Astrocyte of the cerebellum (primary cell): ENCODE data around the gene HMCN2.

Experiments
- DNase-seq: peaks from one replicate; pipeline ENCODE4 v3.0.0-alpha.2; 2011; ENCODE audit warnings: low read depth
- H3K4me3 ChIP-seq: 2 replicates; pipeline ENCODE4 v1.5.1; 2011; ENCODE audit warnings: mild to moderate bottlenecking, low read depth, low read length, moderate library complexity
- in situ Hi-C: cut with HindIII; loops from 2 replicates; pipeline ENCODE4 v1.10.0; 2017; ENCODE audit warnings: low sequenced_read_pairs
- TF ChIP-seq, protein P1 (sequence below): IDR thresholded peaks from 2 replicates; pipeline ENCODE4 v1.5.1; 2012; ENCODE audit warnings: low read length, low read depth, moderate library complexity, mild to moderate bottlenecking; ENCODE audit errors: missing control alignments

HMCN2 gene

DNA sequence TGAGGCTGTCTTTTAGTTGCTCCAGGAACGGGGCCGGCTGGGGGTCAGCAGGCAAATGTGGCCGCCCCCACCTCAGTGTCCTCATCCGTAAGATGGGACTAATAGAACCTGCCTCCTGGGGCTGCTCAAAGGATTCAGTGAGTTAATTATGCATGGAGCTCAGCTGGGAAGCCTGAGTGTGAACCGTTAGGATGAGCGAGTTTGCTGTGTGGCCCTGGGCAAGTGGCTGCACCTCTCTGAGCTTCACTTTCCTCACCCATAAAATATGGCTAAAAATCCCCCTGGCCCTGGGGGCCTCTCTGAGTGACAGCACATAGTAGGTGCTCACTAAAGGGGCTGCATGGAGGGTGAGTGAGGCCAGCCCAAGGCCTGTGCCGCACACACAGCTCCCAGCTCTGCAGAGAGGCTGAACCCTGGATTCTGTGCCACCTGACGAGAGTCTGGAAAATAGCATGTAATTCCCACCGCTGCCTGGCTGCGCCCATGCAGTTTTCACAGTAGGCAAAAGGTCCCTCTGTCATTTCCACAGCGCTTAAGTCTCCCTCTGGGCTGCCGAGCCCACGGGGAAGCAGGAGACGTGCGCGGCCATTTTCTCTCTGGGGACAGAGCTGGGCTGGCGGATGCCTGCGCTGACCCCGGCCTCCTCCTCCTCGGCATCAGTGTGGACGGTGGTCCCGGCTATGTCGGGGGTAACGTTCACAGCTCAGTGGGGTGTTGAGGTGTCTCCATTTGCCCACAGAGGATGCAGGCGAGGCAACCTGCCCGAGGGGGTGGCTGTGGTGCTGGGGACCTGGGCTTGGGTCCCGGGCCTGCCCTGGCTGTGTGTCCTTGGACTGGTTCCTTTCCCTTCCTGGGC, 197.4 kb downstream of the HMCN2 start:
- TF ChIP-seq, protein P1, sequence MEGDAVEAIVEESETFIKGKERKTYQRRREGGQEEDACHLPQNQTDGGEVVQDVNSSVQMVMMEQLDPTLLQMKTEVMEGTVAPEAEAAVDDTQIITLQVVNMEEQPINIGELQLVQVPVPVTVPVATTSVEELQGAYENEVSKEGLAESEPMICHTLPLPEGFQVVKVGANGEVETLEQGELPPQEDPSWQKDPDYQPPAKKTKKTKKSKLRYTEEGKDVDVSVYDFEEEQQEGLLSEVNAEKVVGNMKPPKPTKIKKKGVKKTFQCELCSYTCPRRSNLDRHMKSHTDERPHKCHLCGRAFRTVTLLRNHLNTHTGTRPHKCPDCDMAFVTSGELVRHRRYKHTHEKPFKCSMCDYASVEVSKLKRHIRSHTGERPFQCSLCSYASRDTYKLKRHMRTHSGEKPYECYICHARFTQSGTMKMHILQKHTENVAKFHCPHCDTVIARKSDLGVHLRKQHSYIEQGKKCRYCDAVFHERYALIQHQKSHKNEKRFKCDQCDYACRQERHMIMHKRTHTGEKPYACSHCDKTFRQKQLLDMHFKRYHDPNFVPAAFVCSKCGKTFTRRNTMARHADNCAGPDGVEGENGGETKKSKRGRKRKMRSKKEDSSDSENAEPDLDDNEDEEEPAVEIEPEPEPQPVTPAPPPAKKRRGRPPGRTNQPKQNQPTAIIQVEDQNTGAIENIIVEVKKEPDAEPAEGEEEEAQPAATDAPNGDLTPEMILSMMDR = no peak
- DNase-seq = no peak
- no peak overlapping the region for H3K4me3 ChIP-seq
- in situ Hi-C loops = no loop called here

GRCh38 chr9:130463763-130464745, 198.5 kb downstream of the HMCN2 start:
- DNase-seq = no peak
- TF ChIP-seq, protein P1 = no peak
- in situ Hi-C loops = no loop called here
- H3K4me3 ChIP-seq = no peak overlapping the region

- no peak overlapping the region for H3K4me3 ChIP-seq
- no peak for DNase-seq
- in situ Hi-C loops = no loop called here
- TF ChIP-seq, protein P1 = no peak
Observed at GRCh38 chr9:130465383-130466096, 200.0 kb downstream of the HMCN2 start.

DNA sequence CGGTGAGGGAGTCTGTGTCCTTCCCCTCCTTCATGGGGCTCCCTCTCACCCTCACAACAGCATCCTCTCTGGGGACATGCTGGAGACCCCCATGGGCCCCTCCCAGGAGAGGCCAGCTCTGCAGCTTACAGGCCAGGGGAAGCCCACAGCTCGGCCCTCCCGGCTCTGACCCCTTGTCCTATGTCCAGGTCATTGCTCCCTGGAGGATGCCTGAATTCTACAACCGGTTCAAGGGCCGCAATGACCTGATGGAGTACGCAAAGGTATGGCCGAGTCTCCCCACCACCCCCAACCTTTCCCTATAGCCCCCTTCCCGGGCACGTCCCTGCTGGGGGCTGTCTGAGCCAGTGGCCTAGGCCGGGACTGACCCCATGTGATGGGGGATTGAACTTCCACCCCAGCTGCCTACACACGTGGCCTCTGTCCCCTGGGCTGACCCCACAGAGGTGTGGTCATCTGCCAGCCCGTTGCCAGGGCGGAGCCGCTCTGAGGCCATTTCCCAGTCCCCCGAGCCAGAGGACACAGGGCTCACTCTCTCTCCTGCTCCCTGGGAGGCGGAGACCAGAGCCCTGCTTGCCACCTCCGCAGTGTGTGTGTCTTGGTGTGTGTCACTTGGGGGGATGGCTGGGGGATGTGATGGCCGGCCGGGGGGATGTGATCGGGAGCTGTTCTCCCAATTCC, 201.1 kb downstream of the HMCN2 start:
- no peak for DNase-seq
- TF ChIP-seq, protein P1 = no peak
- no peak overlapping the region for H3K4me3 ChIP-seq
- in situ Hi-C loops = no loop called here

DNA sequence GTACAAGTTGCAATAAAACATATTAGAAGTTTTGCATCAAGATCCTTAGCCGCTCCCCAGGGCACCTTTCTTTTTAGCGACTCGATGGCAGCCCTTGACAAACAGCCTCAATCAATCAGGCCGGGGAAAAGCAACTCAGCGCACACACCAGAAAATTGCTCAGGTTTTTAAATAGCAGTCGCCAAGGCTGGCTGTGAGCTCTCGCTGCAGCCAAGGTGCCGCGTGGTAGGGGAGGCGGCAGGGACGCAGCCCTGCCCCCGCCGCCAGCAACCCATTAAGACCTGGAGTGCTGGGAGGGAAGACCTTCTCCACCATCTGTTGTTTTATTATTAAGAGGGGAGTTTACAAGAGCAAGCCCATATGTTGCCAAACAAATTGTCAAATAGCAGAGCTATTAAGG, 201.8 kb downstream of the HMCN2 start:
- TF ChIP-seq, protein P1 = no peak
- no peak overlapping the region for H3K4me3 ChIP-seq
- DNase-seq = no peak
- in situ Hi-C loops = no loop called here

- no peak overlapping the region for H3K4me3 ChIP-seq
- in situ Hi-C loops = no loop called here
- no peak for DNase-seq
- TF ChIP-seq, protein P1 = no peak
Observed at GRCh38 chr9:130468566-130468965, 203.0 kb downstream of the HMCN2 start.
